K562 (cell line): ENCODE measurements around the gene FTH1. TPM values are rescaled to one million over a fixed set of nuclear protein-coding genes. Genes with fewer than 3 reads are reported as not detected.

Experiments used
- CBX1 ChIP-seq: sonication (generic); IDR thresholded peaks from 2 replicates; pipeline ENCODE4 v1.6.1; 2016; ENCODE audit warnings: antibody characterized with exemption, low read depth, mild to moderate bottlenecking
- NCOA1 ChIP-seq: fragments of 450-650 bp; IDR thresholded peaks from 2 replicates; pipeline ENCODE4 v1.6.1; 2016; ENCODE audit warnings: low read depth
- NRF1 ChIP-seq, 2 experiments: fragments of 450-650 bp; IDR thresholded peaks in 1 of 2; conservative IDR thresholded peaks in 1 of 2; 2 replicates each; pipeline ENCODE4 v1.6.1; 2014; ENCODE audit warnings: mild to moderate bottlenecking in 2 of 2
- RBM22 ChIP-seq: fragments of 200-400 bp; formaldehyde crosslinking; IDR thresholded peaks from 2 replicates; pipeline ENCODE4 v1.6.1; 2018; ENCODE audit warnings: low read length, low read depth; ENCODE audit not compliant: poor library complexity, severe bottlenecking
- SRF ChIP-seq, 2 experiments: fragments of 250-450, 450-650 bp in 1 of 2; sonication (Bioruptor Pico) in 1 of 2; sonication (generic) in 1 of 2; formaldehyde crosslinking; IDR thresholded peaks; 2 replicates each; pipeline versions ENCODE4 v1.5.0 to v1.5.1; 2020 to 2022; ENCODE audit warnings: mild to moderate bottlenecking in 1 of 2, missing genetic modification reagents in 1 of 2
- ZEB2 ChIP-seq: fragments of 450-650 bp; IDR thresholded peaks from 2 replicates; pipeline ENCODE4 v1.6.1; 2016
- polyA plus RNA-seq, 8 experiments: library from polyadenylated mRNA; depleted of rRNA in 4 of 8; stranded (reverse) in 5 of 8; unstranded in 3 of 8; fragments of >200 nt; fragmentation: Nextera tagmentation in 2 of 8; fragmentation: Illumina TruSeq in 1 of 8; extraction: Ambion mirVana in 2 of 8; extraction: Trizol in 1 of 8; gene quantifications; 2 replicates each; pipeline versions ENCODE4 v1.2.1 to v1.2.3, GENCODE V29; 2011 to 2014; ENCODE audit warnings: inconsistent platforms in 1 of 8, missing spikeins in 1 of 8
- total RNA-seq, 7 experiments: library from RNA; depleted of rRNA in 6 of 7; stranded (reverse); fragments of >200 nt in 6 of 7; fragmentation: Illumina TruSeq in 2 of 7; extraction: Trizol in 2 of 7; gene quantifications; 2 replicates each; pipeline versions ENCODE4 v1.2.1 to v1.2.3, GENCODE V29; 2011 to 2021; ENCODE audit warnings: low replicate concordance in 1 of 7
- TF ChIP-seq, protein P1 (sequence below), 2 experiments: fragments of 450-650 bp; IDR thresholded peaks; 2 replicates each; pipeline ENCODE4 v1.6.1; 2016
- TF ChIP-seq, protein P2 (sequence below): fragments of 450-650 bp; IDR thresholded peaks from 2 replicates; pipeline ENCODE4 v1.6.1; 2018; ENCODE audit warnings: mild to moderate bottlenecking, low read depth; ENCODE audit not compliant: partially characterized antibody

FTH1 gene
- total and polyA plus RNA-seq, 9 of the 15 experiments (the other 6 are each of a cell fraction or from before 2014, with no cell fraction given) = 370 to 3,146 (median 802) TPM

DNA sequence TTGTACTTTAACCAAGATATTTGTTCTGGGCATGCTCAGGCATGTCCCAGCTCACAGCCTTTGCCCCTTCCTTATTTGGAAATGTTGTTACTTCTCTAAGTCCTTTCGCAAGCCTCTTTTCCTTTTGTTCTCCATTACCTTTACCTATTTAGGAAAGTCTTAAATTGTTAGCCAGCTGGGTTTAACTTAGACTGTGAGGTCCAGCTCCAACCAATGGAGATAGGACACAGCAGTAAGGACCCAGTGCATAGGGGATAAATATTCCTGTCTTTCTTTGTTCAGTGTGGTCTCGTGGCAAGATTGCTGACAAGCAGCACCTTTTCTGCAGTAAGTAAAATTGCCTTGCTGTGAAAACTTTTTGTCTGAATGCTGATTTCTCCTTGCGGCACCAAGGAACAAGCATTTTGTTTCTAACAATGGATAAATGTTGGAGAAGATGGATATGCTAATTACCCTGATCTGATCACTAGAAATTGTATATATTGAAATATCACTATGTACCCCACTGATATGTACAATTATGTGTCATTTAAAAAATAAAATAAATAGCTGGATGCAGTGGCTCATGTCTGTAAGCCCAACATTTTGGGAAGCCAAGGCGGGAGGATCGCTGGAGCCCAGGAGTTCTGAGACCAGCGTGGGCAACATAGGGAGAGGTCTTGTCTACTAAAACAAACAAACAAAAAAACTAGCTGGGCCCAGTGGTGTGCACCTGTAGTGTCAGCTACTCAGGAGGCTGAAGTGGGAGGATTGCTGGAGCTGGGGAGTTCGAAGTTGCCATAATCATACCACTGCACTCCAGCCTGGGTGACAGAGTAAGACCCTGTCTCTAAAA is 31.9 kb upstream of the FTH1 start (continued):
- TF ChIP-seq, protein P1, sequence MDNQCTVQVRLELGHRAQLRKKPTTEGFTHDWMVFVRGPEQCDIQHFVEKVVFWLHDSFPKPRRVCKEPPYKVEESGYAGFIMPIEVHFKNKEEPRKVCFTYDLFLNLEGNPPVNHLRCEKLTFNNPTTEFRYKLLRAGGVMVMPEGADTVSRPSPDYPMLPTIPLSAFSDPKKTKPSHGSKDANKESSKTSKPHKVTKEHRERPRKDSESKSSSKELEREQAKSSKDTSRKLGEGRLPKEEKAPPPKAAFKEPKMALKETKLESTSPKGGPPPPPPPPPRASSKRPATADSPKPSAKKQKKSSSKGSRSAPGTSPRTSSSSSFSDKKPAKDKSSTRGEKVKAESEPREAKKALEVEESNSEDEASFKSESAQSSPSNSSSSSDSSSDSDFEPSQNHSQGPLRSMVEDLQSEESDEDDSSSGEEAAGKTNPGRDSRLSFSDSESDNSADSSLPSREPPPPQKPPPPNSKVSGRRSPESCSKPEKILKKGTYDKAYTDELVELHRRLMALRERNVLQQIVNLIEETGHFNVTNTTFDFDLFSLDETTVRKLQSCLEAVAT (IDR thresholded peaks at IDR 0.05) = no peak
- TF ChIP-seq NRF1 (conservative IDR thresholded peaks at IDR 0.05 in 1 of 2, IDR thresholded peaks at IDR 0.05 in 1 of 2) (peak; percentile 69 to 72), SRF (CRISPR knock-in tag; IDR thresholded peaks at IDR 0.05) (peak in 1 of 2 experiments; percentile 38; a peak in 1 of 4 replicates), RBM22 (no peak), CBX1 (peak; percentile 71; the same call in 1 of the 2 replicates), NCOA1 (no peak), ZEB2 (peak; percentile 83)
- TF ChIP-seq, protein P2, sequence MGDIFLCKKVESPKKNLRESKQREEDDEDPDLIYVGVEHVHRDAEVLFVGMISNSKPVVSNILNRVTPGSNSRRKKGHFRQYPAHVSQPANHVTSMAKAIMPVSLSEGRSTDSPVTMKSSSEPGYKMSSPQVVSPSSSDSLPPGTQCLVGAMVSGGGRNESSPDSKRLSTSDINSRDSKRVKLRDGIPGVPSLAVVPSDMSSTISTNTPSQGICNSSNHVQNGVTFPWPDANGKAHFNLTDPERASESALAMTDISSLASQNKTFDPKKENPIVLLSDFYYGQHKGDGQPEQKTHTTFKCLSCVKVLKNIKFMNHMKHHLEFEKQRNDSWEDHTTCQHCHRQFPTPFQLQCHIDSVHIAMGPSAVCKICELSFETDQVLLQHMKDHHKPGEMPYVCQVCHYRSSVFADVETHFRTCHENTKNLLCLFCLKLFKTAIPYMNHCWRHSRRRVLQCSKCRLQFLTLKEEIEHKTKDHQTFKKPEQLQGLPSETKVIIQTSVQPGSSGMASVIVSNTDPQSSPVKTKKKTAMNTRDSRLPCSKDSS = peak; percentile 95
